ENCODE results near the gene SYNJ2BP.
"Not testable (repeated sequence)": the region's sequence is repeated elsewhere in the genome, so short reads cannot be mapped to it uniquely, and the experiment has no call there.

SYNJ2BP gene

GRCh38 chr14:70416725-70417349 lies at the start of gene SYNJ2BP:
SYNJ2BP (minus strand) TSS chr14:70417090; CDS start chr14:70416963, 127 bp downstream.
- peak within 1 kb of the TSS; percentile 97 for H3K4me3 ChIP-seq (ENCODE audit: low read depth, low read length)

GRCh38 chr14:70454731-70455130 lies 37.8 kb upstream of the SYNJ2BP start:
- no peak overlapping the region for H3K4me3 ChIP-seq (ENCODE audit: low read depth, low read length)

GRCh38 chr14:70451874-70452273 lies 35.0 kb upstream of the SYNJ2BP start, which contains the start of gene ADAM21:
ADAM21 (plus strand) TSS chr14:70452174; CDS start chr14:70457500, 5,326 bp downstream.
- no peak within 1 kb of the TSS for H3K4me3 ChIP-seq (ENCODE audit: low read depth, low read length)

GRCh38 chr14:70448633-70449340 lies 31.9 kb upstream of the SYNJ2BP start:
- H3K4me3 ChIP-seq (ENCODE audit: low read depth, low read length) = no peak overlapping the region

GRCh38 chr14:70442750-70443149 lies 25.9 kb upstream of the SYNJ2BP start:
- H3K4me3 ChIP-seq (ENCODE audit: low read depth, low read length) = no peak overlapping the region

GRCh38 chr14:70441641-70442040 lies 24.8 kb upstream of the SYNJ2BP start:
- no peak overlapping the region for H3K4me3 ChIP-seq (ENCODE audit: low read depth, low read length)

GRCh38 chr14:70436867-70437266 lies 20.0 kb upstream of the SYNJ2BP start:
- no peak overlapping the region for H3K4me3 ChIP-seq (ENCODE audit: low read depth, low read length)

GRCh38 chr14:70426555-70426954 lies 9.7 kb upstream of the SYNJ2BP start:
- H3K4me3 ChIP-seq (ENCODE audit: low read depth, low read length) = not testable (repeated sequence)

- no peak overlapping the region for H3K4me3 ChIP-seq (ENCODE audit: low read depth, low read length)
Observed at GRCh38 chr14:70425354-70425753, 8.5 kb upstream of the SYNJ2BP start.

GRCh38 chr14:70422538-70422937 lies 5.6 kb upstream of the SYNJ2BP start:
- H3K4me3 ChIP-seq (ENCODE audit: low read depth, low read length) = no peak overlapping the region

- H3K4me3 ChIP-seq (ENCODE audit: low read depth, low read length) = not testable (repeated sequence)
Observed at GRCh38 chr14:70419270-70419931, 2.5 kb upstream of the SYNJ2BP start.

- peak overlapping the region; percentile 97 for H3K4me3 ChIP-seq (ENCODE audit: low read depth, low read length)
Observed at GRCh38 chr14:70416338-70416724, 559 bp downstream of the SYNJ2BP start.

- peak overlapping the region; percentile 97 for H3K4me3 ChIP-seq (ENCODE audit: low read depth, low read length)
Observed at GRCh38 chr14:70415788-70416187, 1.1 kb downstream of the SYNJ2BP start.

- no peak overlapping the region for H3K4me3 ChIP-seq (ENCODE audit: low read depth, low read length)
Observed at GRCh38 chr14:70407621-70408020, 9.3 kb downstream of the SYNJ2BP start.

- not testable (repeated sequence) for H3K4me3 ChIP-seq (ENCODE audit: low read depth, low read length)
Observed at GRCh38 chr14:70406216-70406615, 10.7 kb downstream of the SYNJ2BP start.

- not testable (repeated sequence) for H3K4me3 ChIP-seq (ENCODE audit: low read depth, low read length)
Observed at GRCh38 chr14:70403335-70403734, 13.6 kb downstream of the SYNJ2BP start.

- H3K4me3 ChIP-seq (ENCODE audit: low read depth, low read length) = no peak overlapping the region
Observed at GRCh38 chr14:70401643-70402042, 15.2 kb downstream of the SYNJ2BP start.

GRCh38 chr14:70398706-70399431 lies 18.0 kb downstream of the SYNJ2BP start:
- no peak overlapping the region for H3K4me3 ChIP-seq (ENCODE audit: low read depth, low read length)

- H3K4me3 ChIP-seq (ENCODE audit: low read depth, low read length) = no peak overlapping the region
Observed at GRCh38 chr14:70398280-70398679, 18.6 kb downstream of the SYNJ2BP start.

GRCh38 chr14:70397746-70398145 lies 19.1 kb downstream of the SYNJ2BP start:
- H3K4me3 ChIP-seq (ENCODE audit: low read depth, low read length) = no peak overlapping the region

GRCh38 chr14:70394674-70395306 lies 22.1 kb downstream of the SYNJ2BP start:
- H3K4me3 ChIP-seq (ENCODE audit: low read depth, low read length) = no peak overlapping the region

All from iPS-11a (cell line).